GM18907 (cell line): ENCODE results near the gene UBE2V1.
"Not testable (repeated sequence)": the region's sequence is repeated elsewhere in the genome, so short reads cannot be mapped to it uniquely, and the experiment has no call there.

Source experiments
- ATAC-seq: cut with Tn5 transposase; IDR thresholded peaks from one replicate; pipeline ENCODE4 v1.9.1; 2021; ENCODE audit warnings: mild to moderate bottlenecking, moderate library complexity; ENCODE audit not compliant: unreplicated experiment

Gene UBE2V1

GRCh38 chr20:50138120-50138478 lies 25.1 kb upstream of the UBE2V1 start:
- ATAC-seq = no peak

- ATAC-seq = not testable (repeated sequence)
These were observed 24.8 kb upstream of the UBE2V1 start for GRCh38 chr20:50137702-50138101.

- no peak for ATAC-seq
These were observed 24.1 kb upstream of the UBE2V1 start for GRCh38 chr20:50136822-50137599.

- ATAC-seq = not testable (repeated sequence)
These were observed 22.2 kb upstream of the UBE2V1 start for GRCh38 chr20:50135157-50135556.

GRCh38 chr20:50133474-50134217 lies 20.7 kb upstream of the UBE2V1 start:
- ATAC-seq = no peak

GRCh38 chr20:50133041-50133440 lies 20.1 kb upstream of the UBE2V1 start:
- no peak for ATAC-seq

- no peak for ATAC-seq
These were observed 18.0 kb upstream of the UBE2V1 start for GRCh38 chr20:50130995-50131394.

GRCh38 chr20:50130356-50130723 lies 17.4 kb upstream of the UBE2V1 start:
- ATAC-seq = no peak

GRCh38 chr20:50129662-50130355 lies 16.9 kb upstream of the UBE2V1 start:
- ATAC-seq = no peak

GRCh38 chr20:50128520-50128905 lies 15.6 kb upstream of the UBE2V1 start:
- ATAC-seq = no peak

GRCh38 chr20:50127587-50128519 lies 14.9 kb upstream of the UBE2V1 start:
- no peak for ATAC-seq

- no peak for ATAC-seq
These were observed 13.7 kb upstream of the UBE2V1 start for GRCh38 chr20:50126662-50127061.

- ATAC-seq = no peak
These were observed 12.3 kb upstream of the UBE2V1 start for GRCh38 chr20:50125279-50125678.

- no peak for ATAC-seq
These were observed 11.5 kb upstream of the UBE2V1 start for GRCh38 chr20:50124496-50124895.

GRCh38 chr20:50123418-50123817 lies 10.5 kb upstream of the UBE2V1 start:
- no peak for ATAC-seq

GRCh38 chr20:50122763-50123162 lies 9.8 kb upstream of the UBE2V1 start:
- ATAC-seq = no peak

- no peak for ATAC-seq
These were observed 8.9 kb upstream of the UBE2V1 start for GRCh38 chr20:50121858-50122271.

GRCh38 chr20:50120935-50121693 lies 8.2 kb upstream of the UBE2V1 start:
- no peak for ATAC-seq

GRCh38 chr20:50118203-50118602 lies 5.3 kb upstream of the UBE2V1 start:
- ATAC-seq = no peak

- no peak for ATAC-seq
These were observed 3.5 kb upstream of the UBE2V1 start for GRCh38 chr20:50116368-50116999.
